NK-92 (cell line): ENCODE measurements around the gene OGT.
A peak's percentile ranks its signal among the peaks of the same experiment; 100 is the strongest.
"Not testable (repeated sequence)": the region's sequence is repeated elsewhere in the genome, so short reads cannot be mapped to it uniquely, and the experiment has no call there.

Source experiments
- DNase-seq: peaks from one replicate; lab custom pipeline; 2025; ENCODE audit not compliant: unreplicated experiment; lab: John Stamatoyannopoulos, UW

The OGT gene

GRCh38 chrX:71532753-71533425, at the start of gene OGT:
Gene OGT, plus strand, starts transcription at chrX:71533104. Its CDS starts 196 bp downstream, at chrX:71533300.
- DNase-seq, result peak; percentile 53

- DNase-seq, result no peak
Measured at GRCh38 chrX:71487814-71488213, 45.1 kb upstream of the OGT start.

DNA sequence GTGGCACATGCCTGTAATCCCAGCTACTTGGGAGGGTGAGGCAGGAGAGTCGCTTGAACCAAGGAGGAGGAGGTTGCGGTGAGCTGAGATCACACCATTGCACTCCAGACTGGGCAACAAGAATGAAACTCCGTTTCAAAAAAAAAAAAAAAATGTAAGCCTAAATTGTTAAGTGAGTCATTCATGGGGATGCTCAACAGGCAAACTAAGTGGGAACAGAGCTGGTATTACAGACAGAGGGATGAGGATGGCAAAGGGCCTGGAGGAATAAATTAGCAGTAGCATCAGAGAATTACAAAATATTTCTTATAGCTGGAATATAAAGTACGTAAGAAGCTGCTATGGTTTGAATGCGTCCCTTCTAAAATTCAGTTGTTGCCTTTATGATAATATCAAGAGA, 43.4 kb upstream of the OGT start:
- DNase-seq, result no peak

GRCh38 chrX:71492231-71493065, 40.5 kb upstream of the OGT start:
- DNase-seq, result no peak

GRCh38 chrX:71493111-71493613, 39.7 kb upstream of the OGT start:
- no peak for DNase-seq

GRCh38 chrX:71495979-71496378, 36.9 kb upstream of the OGT start:
- not testable (repeated sequence) for DNase-seq

- DNase-seq, result no peak
Measured at GRCh38 chrX:71496476-71496875, 36.4 kb upstream of the OGT start.

DNA sequence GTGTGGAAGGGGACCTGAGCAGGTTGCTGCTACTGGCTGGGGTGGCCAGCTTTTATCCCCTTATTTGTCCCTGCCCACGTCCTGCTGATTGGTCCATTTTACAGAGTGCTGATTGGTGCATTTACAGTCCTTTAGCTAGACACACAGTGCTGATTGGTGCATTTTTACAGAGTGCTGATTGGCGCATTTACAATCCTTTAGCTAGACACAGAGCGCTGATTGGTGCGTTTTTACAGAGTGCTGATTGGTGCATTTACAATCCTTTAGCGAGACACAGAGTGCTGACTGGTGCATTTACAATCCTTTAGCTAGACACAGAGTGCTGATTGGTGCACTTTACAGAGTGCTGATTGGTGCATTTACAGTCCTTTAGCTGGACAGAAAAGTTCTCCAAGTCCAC, 30.8 kb upstream of the OGT start:
- not testable (repeated sequence) for DNase-seq

DNA sequence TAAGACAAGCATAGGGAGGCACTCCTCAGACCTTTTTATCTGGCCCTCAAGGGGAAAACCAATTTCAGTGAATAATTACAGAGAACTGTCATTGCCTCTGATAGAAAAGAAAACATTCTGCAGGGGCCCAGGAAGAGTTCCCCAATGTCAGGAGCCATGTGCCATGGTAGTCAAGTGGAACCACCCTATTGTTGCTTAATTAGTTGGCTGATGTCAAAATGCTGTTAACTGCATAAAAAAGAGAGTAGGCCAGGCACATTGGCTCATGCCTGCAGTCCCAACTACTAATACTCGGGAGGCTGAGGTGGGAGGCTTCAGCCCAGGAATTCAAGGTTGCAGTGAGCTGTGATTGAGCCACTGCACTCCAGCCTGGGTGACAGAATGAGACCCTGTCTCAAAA, 28.6 kb upstream of the OGT start:
- DNase-seq, result no peak

- DNase-seq, result no peak
Measured at GRCh38 chrX:71509289-71509688, 23.6 kb upstream of the OGT start.

DNA sequence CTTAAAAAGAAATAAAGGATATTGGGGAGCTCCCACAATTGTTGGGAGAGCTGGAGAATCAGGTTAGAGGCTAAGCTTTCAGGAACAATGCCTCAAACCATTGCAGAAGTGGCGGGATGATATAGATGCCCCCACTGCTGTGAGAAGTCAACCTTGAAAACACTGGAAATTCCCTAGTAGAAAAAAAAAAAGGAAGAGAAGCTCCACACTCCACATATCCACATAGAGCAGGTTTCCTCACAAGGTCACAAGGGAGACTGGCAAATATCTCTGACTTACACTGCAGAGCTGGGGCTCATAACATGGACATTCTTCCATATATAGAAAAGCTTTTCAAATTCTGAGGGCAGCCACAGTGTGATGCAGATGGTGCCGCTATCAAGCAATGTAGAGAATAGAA, 22.7 kb upstream of the OGT start:
- no peak for DNase-seq

GRCh38 chrX:71513731-71514130, 19.2 kb upstream of the OGT start:
- not testable (repeated sequence) for DNase-seq

DNA sequence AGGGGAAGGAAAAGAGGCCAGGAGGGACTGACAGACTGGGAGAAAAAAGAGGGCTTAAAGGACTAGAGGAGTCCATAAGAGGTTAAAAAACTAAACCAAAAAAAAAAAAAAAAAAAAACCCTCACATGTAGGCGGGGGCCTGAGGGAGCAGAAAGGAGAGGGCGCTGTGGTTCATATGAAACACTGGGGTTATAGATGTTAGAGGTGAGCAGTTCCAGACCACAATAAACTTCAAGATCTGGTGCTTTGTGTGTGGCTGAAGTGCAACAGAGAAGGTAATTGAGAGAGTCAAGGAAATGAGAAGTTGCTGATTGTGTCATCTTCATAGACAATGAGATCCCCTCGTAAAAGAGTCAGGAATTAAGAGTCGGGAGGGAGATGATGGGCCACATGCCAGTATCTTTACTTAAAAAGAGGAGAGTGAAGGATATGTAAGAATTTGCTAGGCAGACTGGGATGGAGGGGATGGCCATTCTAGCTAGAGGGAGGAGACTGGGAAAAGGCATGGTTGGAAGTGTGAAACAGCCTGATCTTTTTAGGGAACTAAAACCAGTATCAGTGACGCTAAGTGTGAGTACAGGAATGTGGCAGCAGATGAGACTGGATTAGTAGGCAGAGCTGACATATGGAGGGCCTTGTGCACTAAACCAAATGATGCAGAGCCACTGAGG, 18.4 kb upstream of the OGT start:
- DNase-seq, result no peak

GRCh38 chrX:71515038-71515396, 17.9 kb upstream of the OGT start:
- DNase-seq, result no peak

DNA sequence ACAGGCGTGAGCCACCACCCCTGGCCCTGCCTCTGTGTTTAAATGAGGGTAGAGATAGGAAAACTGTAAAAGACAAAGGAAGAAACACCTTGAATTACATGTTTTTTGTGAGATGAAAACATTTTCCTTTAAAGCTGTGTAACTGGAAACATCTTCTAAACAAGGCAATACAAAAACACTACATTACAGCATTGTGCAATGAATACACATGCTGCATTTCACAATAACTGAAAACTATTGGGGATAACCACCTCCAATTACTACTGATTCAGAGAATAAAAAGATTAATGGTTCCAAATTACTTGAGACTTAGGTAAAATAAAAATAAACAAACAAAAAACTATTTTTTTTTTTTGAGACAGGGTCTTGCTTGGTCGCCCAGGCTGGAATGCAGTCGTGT, 7.6 kb upstream of the OGT start:
- DNase-seq, result no peak

GRCh38 chrX:71532078-71532752, 689 bp upstream of the OGT start:
- no peak for DNase-seq

- no peak for DNase-seq
Measured at GRCh38 chrX:71533516-71533850, 579 bp downstream of the OGT start.

DNA sequence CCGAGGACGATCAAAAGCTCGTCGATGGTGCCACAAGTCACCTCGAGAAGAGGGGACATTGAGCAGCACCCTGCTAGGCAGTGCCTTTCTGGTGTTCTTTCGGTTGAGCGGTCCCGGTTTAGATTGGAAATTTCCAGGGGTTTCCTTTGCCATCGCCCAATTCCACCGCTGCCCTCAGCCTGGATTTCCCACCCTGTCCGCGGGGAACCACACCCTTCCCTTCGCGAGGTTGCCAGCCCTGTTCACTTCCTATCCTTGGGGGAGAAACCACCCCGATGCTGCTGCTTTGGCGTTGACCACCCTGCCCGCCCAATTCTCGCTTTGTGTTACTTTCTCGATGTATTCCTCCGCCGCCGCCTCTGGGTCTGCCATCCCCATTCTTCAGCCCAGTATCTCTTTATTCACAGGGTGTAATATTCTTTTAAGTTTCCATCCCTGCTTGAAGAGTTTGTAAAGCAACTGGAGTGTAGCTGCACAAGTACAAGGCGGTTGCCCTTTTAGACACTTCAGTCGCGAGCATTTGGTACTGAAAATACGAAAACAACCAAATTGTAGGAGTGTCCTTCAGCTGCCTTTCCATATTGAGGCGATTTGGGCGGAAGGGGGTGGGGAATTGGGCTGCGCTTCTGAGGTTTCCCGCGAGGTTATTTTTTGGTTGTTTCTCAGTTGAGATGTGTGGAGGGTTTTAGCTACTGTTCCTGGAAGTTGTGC, 1.1 kb downstream of the OGT start:
- DNase-seq, result peak; percentile 2

- no peak for DNase-seq
Measured at GRCh38 chrX:71534773-71535544, 2.1 kb downstream of the OGT start.

DNA sequence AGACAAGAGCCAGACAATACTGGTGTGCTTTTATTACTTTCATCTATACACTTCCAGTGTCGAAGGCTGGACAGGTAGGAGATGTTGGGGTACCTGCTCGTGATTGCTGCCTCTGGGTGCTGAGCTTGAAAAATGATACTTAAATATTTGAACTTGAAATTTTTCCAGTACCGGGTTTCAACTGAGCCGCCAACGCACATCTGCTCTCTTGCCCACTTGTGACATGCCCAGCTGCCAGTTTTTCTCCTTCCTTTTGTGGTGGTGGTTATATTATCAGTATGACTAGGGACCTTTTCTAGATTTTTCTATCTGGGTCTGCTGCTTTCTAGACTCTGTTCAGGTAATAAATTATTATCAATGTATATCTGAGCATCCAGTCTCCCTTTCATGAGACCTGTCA, 3.4 kb downstream of the OGT start:
- no peak for DNase-seq
